Right cardiac atrium (tissue), 5 donors: ENCODE data around the gene GRIP1. TPM values are rescaled to one million over a fixed set of nuclear protein-coding genes. Genes with fewer than 3 reads are reported as not detected.

Experiments used
- ATAC-seq, 2 donors: fragments of 200-7000 bp; cut with Tn5 transposase; one replicate each; pipeline versions ENCODE4 v1.8.0 to v1.9.1; 2020; ENCODE audit warnings: moderate library complexity in 2 of 2, mild to moderate bottlenecking in 1 of 2
- DNase-seq, 3 donors: peaks; one replicate each; pipeline ENCODE4 v3.0.0-alpha.2; 2020
- H3K27ac ChIP-seq: one replicate; pipeline ENCODE4 v1.5.1; 2013; ENCODE audit warnings: mild to moderate bottlenecking, low read length, control low read depth, moderate library complexity
- H3K27me3 ChIP-seq: one replicate; pipeline ENCODE4 v1.6.1; 2013; ENCODE audit not compliant: control insufficient read depth, insufficient read depth
- H3K4me1 ChIP-seq: one replicate; pipeline ENCODE4 v1.6.1; 2013; ENCODE audit warnings: low read length; ENCODE audit not compliant: control insufficient read depth, insufficient read depth
- H3K4me3 ChIP-seq: one replicate; pipeline ENCODE4 v1.5.1; 2013; ENCODE audit warnings: low read length, control low read depth
- H3K9me3 ChIP-seq: one replicate; pipeline ENCODE4 v1.6.1; 2013; ENCODE audit warnings: low read length; ENCODE audit not compliant: control insufficient read depth
- WGBS: extraction: QIAGEN DNeasy Blood & Tissue Kit; methylation state at CpG from one replicate; pipeline ENCODE4 v1.1.7; 2013; 5-methylcytosine and 5-hydroxymethylcytosine counted together
- intact Hi-C, 4 donors: fragments of 100-400 bp; cut with DNase I; formaldehyde crosslinking; loops; one replicate each; pipeline versions ENCODE4 v1.11.0 to v1.14.0; 2022 to 2023
- polyA plus RNA-seq: library from polyadenylated mRNA; stranded (reverse); fragments of 200-250 nt; gene quantifications from one replicate; pipeline ENCODE4 v1.2.3, GENCODE V29; 2013
- total RNA-seq, 4 donors: library from RNA; stranded (reverse); fragmentation: NEBNext Ultra II Directional; extraction: Animal tissue kit (Norgen Biotek cat#: 25700); gene quantifications; one replicate each; pipeline ENCODE4 v1.2.1, GENCODE V29; 2021
- donor health status: healthy with polysubstance abuse.
- donor health status: DM: no; HTN: yes; CAD: no.
- donor health status: DM: no; HTN: no; CAD: no.
- donor health status: DM: no; HTN: yes; CAD: no; lungs with severe emphysema.
- donor health status: DM: yes; HTN: yes; CAD: no.

The GRIP1 gene
- total and polyA plus RNA-seq, 5 donors: 2.3 to 25.7 (median 14.9) TPM

DNA sequence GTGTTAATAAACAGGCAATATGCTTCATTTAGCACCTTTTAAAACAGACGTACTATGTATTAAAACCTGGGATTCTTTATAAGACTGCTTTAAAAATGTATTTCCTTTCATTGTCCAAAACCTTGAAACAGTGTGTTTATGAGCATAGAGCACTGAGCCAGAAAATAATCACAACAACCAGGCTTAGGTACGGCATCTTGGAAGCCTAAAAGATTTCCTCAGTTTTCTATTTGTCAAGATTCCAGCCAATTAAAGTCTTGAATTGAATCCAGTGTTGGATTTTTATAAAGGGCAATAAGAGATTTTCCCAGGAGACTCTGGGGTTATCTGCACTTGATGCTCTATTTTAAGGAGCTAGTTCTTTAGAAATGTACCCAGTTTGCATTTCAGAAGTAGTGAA is 80.3 kb downstream of the GRIP1 start:
- WGBS: 59% methylated on average over 2 of the region's 2 CpGs
- Histone ChIP-seq H3K27me3 (no peaks in the 10 kb centered on the region), H3K27ac (no peak overlapping the region), H3K4me3 (no peak overlapping the region), H3K4me1 (no peaks in the 10 kb centered on the region), H3K9me3 (no peaks in the 10 kb centered on the region)
- intact Hi-C loops: no loop called here
- ATAC-seq: no peak
- DNase-seq: no peak

DNA sequence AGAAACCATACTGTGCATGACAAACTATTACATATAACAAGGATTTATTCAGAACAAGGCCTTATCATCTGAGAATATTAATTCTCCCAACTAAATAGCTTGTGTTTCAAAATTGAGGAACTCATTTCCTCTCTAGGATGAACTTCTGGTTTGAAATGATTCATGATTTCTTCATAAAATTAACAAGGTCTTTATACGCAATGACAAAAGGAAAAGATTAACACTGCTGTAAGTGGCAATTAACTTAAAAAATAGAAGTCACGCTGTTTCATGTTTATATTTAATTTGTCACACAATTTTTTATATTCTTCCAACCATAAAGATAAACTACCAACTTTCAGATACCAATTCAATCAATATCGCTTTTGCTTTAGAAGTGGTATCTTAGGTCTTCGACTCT is 80.8 kb downstream of the GRIP1 start:
- intact Hi-C loops: no loop called here
- no peak overlapping the region for H3K4me3 ChIP-seq
- H3K9me3 ChIP-seq: no peaks in the 10 kb centered on the region
- H3K4me1 ChIP-seq: no peaks in the 10 kb centered on the region
- WGBS: 85% methylated on average over 4 of the region's 4 CpGs
- no peaks in the 10 kb centered on the region for H3K27me3 ChIP-seq
- DNase-seq (no peak), ATAC-seq (no peak)
- H3K27ac ChIP-seq: no peak overlapping the region

DNA sequence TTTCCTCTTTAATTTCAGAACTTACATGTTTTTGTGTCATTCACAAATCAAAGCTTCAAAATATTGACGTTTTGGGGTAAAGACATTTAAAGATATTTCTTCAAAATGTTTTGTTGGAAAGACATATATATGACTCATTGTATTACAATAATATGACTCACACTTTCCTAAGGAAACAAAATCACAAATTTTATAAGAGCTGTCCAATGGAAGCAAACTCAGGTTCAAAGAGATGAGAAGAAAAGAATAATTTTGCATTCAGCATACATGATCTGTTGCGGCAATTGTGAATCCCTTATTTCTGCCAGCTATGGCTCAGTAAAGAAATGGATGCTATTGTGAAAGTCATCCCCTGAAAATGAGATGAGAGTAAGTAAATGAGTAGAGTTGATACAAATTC is 82.7 kb downstream of the GRIP1 start:
- Histone ChIP-seq H3K9me3 (no peaks in the 10 kb centered on the region), H3K4me1 (no peaks in the 10 kb centered on the region), H3K27ac (no peak overlapping the region), H3K27me3 (no peaks in the 10 kb centered on the region), H3K4me3 (no peak overlapping the region)
- intact Hi-C loops: no loop called here
- ATAC-seq: no peak
- no peak for DNase-seq
- WGBS: 70% methylated on average over 2 of the region's 2 CpGs

DNA sequence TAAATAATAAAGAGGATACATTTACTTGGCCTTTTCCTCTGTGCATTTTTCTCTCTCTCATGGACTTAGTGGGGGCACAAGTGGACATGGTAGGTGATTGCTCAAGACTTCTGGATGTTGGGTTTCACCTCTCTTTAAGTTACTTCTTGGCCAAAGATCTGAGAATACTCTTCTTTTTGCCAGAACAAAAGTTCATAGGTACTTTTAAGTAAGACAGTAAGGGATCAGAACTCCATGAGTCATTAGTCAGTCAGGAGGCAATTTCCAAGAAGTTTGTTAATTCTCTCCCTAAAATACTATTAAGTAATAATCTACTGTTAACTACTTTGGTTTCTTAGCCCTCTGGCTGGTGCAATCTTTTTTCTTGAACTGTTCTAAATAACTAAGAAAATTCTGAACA is 84.2 kb downstream of the GRIP1 start:
- no peaks in the 10 kb centered on the region for H3K27me3 ChIP-seq
- ATAC-seq (no peak), DNase-seq (no peak)
- no peaks in the 10 kb centered on the region for H3K4me1 ChIP-seq
- H3K4me3 ChIP-seq: no peak overlapping the region
- intact Hi-C loops: no loop called here
- H3K9me3 ChIP-seq: no peaks in the 10 kb centered on the region
- H3K27ac ChIP-seq: no peak overlapping the region

DNA sequence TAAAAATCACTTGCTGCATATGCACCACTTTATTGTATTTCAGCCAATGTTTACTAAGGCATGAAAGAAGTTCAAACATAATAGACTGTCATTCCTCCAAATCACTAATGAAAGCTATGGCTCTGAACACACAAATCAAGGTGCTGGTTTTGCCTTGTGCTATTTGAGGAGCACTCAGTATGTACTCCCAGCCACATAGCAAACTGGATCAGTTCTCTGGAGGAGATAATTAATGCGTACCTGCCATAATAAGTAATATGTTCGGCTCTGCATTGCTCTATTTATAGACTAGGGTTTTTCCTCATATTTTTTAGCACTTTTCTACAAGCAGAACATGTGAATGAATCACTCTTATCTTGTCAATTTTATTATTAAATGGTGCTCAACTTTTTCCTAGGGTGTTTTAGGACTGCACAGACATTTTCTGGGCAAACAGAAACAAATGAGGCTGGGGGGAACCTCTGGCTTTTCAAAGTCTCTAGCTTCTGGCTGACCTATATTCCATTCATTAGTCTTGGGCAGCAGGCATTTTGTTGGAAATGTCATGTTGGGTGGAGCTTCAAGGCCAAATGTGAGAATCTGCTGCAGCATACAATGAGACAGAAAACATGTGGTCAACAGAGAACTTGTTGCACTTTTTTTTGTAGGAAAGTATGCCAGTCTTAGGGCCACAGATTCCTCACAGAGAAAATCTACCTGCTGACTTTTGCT is 88.4 kb downstream of the GRIP1 start:
- intact Hi-C loops: no loop called here
- 70% methylated on average over 2 of the region's 2 CpGs for WGBS
- ATAC-seq: no peak
- Histone ChIP-seq H3K4me3 (no peak overlapping the region), H3K27me3 (no peaks in the 10 kb centered on the region), H3K4me1 (no peaks in the 10 kb centered on the region), H3K27ac (no peak overlapping the region), H3K9me3 (no peaks in the 10 kb centered on the region)
- no peak for DNase-seq

DNA sequence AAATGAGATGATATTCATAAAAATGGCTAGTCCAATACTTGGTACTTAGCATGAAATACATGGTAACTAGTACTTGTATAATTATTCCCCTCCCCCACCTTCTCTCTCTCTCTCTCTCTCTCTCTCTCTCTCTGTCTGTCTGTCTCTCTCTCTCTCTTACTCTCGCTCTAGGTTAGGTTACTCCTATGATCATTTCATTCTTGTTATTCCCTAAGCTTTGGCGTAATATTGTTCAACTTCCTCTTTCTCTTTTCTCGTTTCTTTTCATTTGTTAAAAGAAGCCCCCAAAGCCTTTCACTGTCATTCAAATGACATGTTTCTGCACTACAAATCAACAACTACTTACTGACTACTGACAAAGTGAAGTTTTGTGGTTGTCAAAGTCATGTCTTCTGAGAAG is 89.8 kb downstream of the GRIP1 start:
- Histone ChIP-seq H3K9me3 (no peaks in the 10 kb centered on the region), H3K4me3 (no peak overlapping the region), H3K27me3 (no peaks in the 10 kb centered on the region), H3K27ac (no peak overlapping the region), H3K4me1 (no peaks in the 10 kb centered on the region)
- DNase-seq (no peak), ATAC-seq (no peak)
- intact Hi-C loops: no loop called here
- 73% methylated on average over 3 of the region's 3 CpGs for WGBS

DNA sequence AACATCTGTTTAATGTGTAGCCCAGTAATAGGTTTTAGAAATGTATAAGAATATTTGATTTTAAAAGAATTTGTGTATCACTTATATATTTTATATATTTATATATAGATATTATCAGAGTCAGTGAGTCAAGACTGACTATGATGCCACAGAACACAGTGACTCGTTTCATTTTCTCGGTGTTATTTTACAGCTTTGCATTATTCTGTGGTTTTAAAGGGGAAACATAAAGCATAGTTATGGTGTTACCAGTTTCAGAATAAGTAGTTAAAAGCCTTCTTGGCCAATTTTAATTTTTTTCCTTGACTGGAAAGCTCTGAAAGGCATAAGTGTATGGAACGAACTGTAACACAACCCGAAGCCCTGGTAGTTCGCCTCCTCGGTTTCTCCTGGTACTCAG is 91.0 kb downstream of the GRIP1 start:
- no peaks in the 10 kb centered on the region for H3K4me1 ChIP-seq
- DNase-seq: no peak
- H3K27me3 ChIP-seq: no peaks in the 10 kb centered on the region
- no peak overlapping the region for H3K27ac ChIP-seq
- no peaks in the 10 kb centered on the region for H3K9me3 ChIP-seq
- no peak for ATAC-seq
- intact Hi-C loops: no loop called here
- 80% methylated on average over 6 of the region's 6 CpGs for WGBS
- no peak overlapping the region for H3K4me3 ChIP-seq

DNA sequence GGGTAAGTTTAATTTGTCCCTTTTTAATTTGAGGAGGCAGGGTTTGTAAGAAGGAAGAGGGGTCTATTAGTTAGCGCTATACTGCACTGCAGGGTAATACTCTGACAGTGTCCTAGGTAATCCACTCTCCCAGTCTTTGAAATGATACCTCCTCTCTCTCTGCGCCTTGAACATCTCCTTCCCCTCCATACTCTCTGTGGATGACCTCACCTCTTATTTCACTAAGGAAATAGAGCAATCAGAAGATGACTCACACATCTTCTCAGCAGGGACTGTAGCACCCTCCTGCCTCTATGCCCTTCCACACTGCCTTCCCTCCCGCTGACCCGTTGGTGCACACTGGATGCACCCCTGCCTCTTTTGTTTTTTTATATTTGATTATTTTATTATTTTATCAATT is 94.2 kb downstream of the GRIP1 start:
- Histone ChIP-seq H3K27me3 (no peaks in the 10 kb centered on the region), H3K27ac (no peak overlapping the region), H3K4me3 (no peak overlapping the region), H3K9me3 (no peaks in the 10 kb centered on the region), H3K4me1 (no peaks in the 10 kb centered on the region)
- DNase-seq: no peak
- WGBS: 93% methylated on average over 4 of the region's 4 CpGs
- ATAC-seq: no peak
- intact Hi-C loops: no loop called here

DNA sequence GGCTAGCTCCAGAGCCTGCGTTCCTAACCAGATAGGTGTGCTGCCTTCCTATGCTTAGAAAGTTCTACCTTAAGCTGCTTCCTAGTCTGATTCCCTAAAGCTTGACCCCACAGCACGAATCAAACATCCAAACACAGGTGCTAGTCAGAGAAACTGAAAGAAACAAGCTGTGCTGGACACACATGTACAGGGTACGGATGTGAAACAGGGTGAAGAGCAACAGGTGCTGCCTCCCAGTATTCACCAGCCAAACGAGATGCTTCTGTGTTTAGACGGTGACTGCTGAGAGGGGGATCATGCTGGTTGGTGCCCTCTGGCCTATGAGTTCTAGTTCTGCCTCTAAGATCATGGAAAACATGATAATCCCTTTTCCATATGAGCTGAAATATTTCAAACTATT is 105.3 kb downstream of the GRIP1 start:
- DNase-seq (no peak), ATAC-seq (no peak)
- no peaks in the 10 kb centered on the region for H3K27me3 ChIP-seq
- H3K4me1 ChIP-seq: no peaks in the 10 kb centered on the region
- no peaks in the 10 kb centered on the region for H3K9me3 ChIP-seq
- intact Hi-C loops: no loop called here
- 83% methylated on average over 5 of the region's 5 CpGs for WGBS
- H3K4me3 ChIP-seq: no peak overlapping the region
- H3K27ac ChIP-seq: no peak overlapping the region

DNA sequence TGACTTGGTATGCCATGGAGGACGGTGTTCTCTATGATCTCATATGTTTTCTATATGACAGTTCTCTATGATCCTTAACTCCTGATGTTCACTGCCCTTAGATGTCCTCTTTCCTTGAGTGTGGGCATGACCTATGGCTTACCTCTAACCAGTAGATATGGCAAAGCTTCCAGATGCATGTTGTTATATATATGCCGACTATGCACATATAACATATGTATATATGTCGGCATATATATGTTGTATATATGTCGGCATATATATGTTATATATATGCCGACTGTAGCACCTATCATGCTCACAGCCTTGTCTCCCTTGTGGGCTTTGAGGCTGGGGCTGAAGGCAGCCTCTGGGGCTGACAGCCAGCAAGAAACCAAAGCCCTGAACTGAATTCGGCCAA is 106.0 kb downstream of the GRIP1 start:
- no peak for DNase-seq
- WGBS: 94% methylated on average over 6 of the region's 6 CpGs
- H3K27me3 ChIP-seq: no peaks in the 10 kb centered on the region
- H3K27ac ChIP-seq: no peak overlapping the region
- H3K4me3 ChIP-seq: no peak overlapping the region
- no peak for ATAC-seq
- H3K4me1 ChIP-seq: no peaks in the 10 kb centered on the region
- intact Hi-C loops: no loop called here
- H3K9me3 ChIP-seq: no peaks in the 10 kb centered on the region

DNA sequence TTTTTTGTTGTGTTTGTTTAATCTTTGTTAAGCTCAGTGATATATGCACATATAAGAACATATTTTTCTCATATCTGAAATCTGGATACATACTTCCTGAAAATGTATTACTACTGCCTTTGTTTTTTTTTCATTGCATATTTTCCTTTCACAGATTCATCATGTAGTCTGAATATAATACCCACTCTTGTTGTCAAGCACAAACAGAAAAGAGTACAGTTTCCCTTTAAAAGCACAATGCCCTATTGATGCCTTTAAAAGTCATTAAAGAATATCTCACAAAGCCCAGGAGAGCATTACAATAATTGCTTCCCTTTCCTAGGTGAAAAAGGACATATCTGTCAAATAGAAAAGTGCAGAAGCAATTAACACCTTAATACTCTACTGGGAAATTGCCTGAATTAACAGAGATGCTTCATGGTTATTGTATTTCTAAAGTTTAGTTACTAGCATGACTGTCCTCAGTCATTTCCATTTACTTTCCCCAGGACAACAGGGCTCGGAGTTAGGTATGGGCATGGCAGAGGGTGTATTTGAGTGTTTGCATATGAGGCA is 107.4 kb downstream of the GRIP1 start:
- 85% methylated on average over 1 of the region's 1 CpG for WGBS
- no peaks in the 10 kb centered on the region for H3K9me3 ChIP-seq
- no peak overlapping the region for H3K4me3 ChIP-seq
- no peaks in the 10 kb centered on the region for H3K4me1 ChIP-seq
- ATAC-seq: no peak
- intact Hi-C loops: no loop called here
- H3K27me3 ChIP-seq: no peaks in the 10 kb centered on the region
- no peak overlapping the region for H3K27ac ChIP-seq
- DNase-seq: no peak

DNA sequence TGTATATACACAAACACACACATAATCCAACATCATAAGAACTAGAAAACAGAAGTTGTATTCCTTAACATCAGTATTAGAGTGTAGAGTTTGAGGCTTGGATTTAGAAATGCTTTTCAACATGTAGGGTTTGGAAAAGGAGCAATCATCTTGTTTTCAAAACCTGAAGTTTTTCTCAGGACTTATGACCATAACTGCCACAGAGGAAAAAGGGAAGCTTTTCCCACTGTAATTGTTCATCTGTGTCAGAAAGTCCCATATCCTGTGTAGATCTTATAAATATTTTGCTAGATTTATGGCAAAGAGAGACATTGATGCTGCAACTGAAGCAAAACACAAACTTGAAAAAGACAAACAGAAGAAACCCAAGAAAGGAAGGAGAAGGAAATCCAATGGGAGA is 115.7 kb downstream of the GRIP1 start:
- intact Hi-C loops: no loop called here
- no peaks in the 10 kb centered on the region for H3K27me3 ChIP-seq
- DNase-seq (no peak), ATAC-seq (no peak)
- no peak overlapping the region for H3K4me3 ChIP-seq
- no peak overlapping the region for H3K27ac ChIP-seq
- H3K4me1 ChIP-seq: no peaks in the 10 kb centered on the region
- no peaks in the 10 kb centered on the region for H3K9me3 ChIP-seq
